Esophagus (tissue), 2 donors: ENCODE results near the gene KCNJ12. TPM values are rescaled to one million over a fixed set of nuclear protein-coding genes. Genes with fewer than 3 reads are reported as not detected.
"Not testable (repeated sequence)": the region's sequence is repeated elsewhere in the genome, so short reads cannot be mapped to it uniquely, and the experiment has no call there.

Source experiments
- H3K27ac ChIP-seq, 2 donors: one replicate each; pipeline ENCODE4 v1.5.1; 2013; ENCODE audit warnings: low read depth in 2 of 2, mild to moderate bottlenecking in 2 of 2, inconsistent platforms in 1 of 2, low read length in 1 of 2, moderate library complexity in 1 of 2
- H3K27me3 ChIP-seq, 2 donors: one replicate each; pipeline ENCODE4 v1.6.1; 2013; ENCODE audit warnings: low read length in 2 of 2, control low read depth in 1 of 2, mild to moderate bottlenecking in 1 of 2; ENCODE audit not compliant: insufficient read depth in 2 of 2, control insufficient read depth in 1 of 2
- H3K36me3 ChIP-seq, 2 donors: one replicate each; pipeline ENCODE4 v1.6.1; 2013; ENCODE audit warnings: low read length in 1 of 2; ENCODE audit not compliant: control insufficient read depth in 2 of 2, insufficient read depth in 2 of 2
- H3K4me1 ChIP-seq, 2 donors: one replicate each; pipeline ENCODE4 v1.6.1; 2013; ENCODE audit warnings: low read length in 1 of 2; ENCODE audit not compliant: control insufficient read depth in 2 of 2, insufficient read depth in 2 of 2
- H3K4me3 ChIP-seq, 2 donors: one replicate each; pipeline ENCODE4 v1.5.1; 2013; ENCODE audit warnings: low read length in 2 of 2, mild to moderate bottlenecking in 2 of 2, low read depth in 1 of 2, moderate library complexity in 1 of 2
- H3K9me3 ChIP-seq, 2 donors: one replicate each; pipeline ENCODE4 v1.6.1; 2013; ENCODE audit warnings: mild to moderate bottlenecking in 2 of 2, low read depth in 1 of 2, low read length in 1 of 2, moderate library complexity in 1 of 2; ENCODE audit not compliant: control insufficient read depth in 2 of 2, insufficient read depth in 1 of 2
- WGBS, 2 donors: extraction: QIAGEN DNeasy Blood & Tissue Kit; methylation state at CpG; one replicate each; pipeline ENCODE4 v1.1.7; 2013; 5-methylcytosine and 5-hydroxymethylcytosine counted together
- polyA plus RNA-seq, 2 donors: library from polyadenylated mRNA; stranded (reverse); fragments of 200-250 nt; gene quantifications; one replicate each; pipeline ENCODE4 v1.2.3, GENCODE V29; 2013
- donor health status: healthy with polysubstance abuse.
- donor health status: Bipolar disorder and iron deficiency.

The KCNJ12 gene
- polyA plus RNA-seq, 2 donors = 0.06 to 0.09 TPM

DNA sequence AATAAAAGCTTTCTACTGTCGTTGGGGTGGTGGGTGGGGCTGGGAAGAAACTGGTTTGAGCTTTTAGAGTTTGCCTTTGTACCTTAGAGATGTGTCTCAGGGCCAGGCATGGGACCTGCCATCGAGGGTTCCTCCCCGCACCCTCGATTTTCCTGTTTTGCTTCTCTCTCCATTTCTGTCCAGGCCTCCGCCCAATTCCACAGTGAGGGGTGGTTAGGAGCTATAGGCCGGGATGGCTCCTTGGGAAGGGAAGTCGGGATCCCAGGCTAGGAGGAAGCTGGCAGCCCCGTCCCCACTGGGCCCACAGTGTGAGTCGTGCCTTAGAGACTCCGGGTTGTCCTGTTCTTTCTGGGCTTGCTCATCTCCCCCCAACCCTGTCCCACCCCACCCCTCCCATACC is 41.2 kb downstream of the KCNJ12 start:
- H3K36me3 ChIP-seq, H3K4me3 ChIP-seq, H3K9me3 ChIP-seq, H3K4me1 ChIP-seq, H3K27me3 ChIP-seq, H3K27ac ChIP-seq: not testable (repeated sequence)
- 73 to 75% methylated on average over 10 of the region's 10 CpGs for WGBS, 2 donors

DNA sequence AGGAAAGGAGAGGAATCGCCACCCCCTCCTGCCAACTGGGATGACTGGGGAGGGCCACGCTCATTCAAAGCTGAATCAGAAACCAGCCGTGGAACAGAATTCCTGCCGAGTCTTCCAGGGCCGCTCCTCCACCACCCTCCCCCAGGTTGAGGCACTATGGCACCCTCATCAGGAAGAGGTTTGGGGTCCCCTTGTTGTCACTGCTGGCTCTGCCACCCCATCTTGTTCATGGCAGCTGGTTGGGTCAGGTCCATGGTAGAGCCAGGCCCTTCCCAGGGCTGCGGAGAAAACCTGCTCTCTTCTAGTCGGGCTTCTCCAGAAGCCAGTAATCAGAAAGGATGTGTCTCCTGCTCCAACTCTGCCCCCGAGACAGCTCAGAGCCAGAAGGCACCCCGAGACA is 41.8 kb downstream of the KCNJ12 start:
- no peaks in the 10 kb centered on the region for H3K27me3 ChIP-seq
- no peak overlapping the region for H3K4me3 ChIP-seq
- H3K9me3 ChIP-seq = no peaks in the 10 kb centered on the region
- no peaks in the 10 kb centered on the region for H3K4me1 ChIP-seq
- H3K36me3 ChIP-seq = no peaks in the 10 kb centered on the region
- H3K27ac ChIP-seq = no peak overlapping the region
- WGBS, 2 donors = 91 to 98% methylated on average over 9 of the region's 9 CpGs

DNA sequence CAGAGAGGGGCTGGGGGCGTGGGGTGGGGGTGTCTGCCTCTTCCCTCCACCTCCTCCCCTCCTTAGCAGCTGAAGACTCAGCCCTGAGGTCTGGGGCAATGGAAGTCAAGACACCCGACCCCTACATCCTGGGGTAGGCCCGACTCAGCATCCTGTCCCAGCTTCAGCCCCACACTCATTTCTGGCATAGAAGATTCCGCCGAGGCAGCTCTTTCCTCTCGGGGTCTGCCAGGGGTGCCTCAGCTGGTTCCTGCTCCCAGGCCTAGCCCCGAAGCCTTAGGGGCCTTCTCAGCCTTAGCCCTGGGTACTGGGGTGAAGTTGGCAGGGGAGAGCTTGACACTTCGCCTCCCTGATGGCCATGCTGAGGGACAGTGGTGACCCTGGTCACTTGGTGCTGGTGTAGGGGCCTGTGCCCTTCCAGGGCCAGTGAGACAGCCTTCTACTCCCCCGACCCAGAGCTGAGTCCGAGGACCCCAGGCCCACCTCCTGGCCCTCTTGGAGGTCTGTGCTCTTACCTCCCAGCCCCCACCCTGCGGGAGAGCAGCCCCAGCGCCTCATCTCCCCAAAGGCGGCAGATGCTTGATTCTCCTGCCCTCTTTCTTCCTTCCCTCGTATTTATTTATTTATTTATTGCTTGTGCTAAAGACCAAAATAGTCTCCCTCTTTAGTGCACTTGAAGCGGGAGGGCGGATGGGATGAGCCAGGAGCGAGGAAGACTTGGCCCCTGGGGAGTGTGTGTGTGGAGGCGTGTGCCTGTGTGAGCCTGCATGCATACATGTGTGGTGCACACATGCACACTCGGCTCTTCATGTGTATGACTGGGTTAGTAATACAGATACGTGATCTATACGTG is 42.5 kb downstream of the KCNJ12 start:
- H3K27ac ChIP-seq = no peak overlapping the region
- H3K27me3 ChIP-seq = no peaks in the 10 kb centered on the region
- H3K4me1 ChIP-seq = no peaks in the 10 kb centered on the region
- H3K9me3 ChIP-seq = no peaks in the 10 kb centered on the region
- no peak overlapping the region for H3K4me3 ChIP-seq
- 74 to 80% methylated on average over 15 to 21 of the region's 21 CpGs for WGBS, 2 donors
- H3K36me3 ChIP-seq = no peaks in the 10 kb centered on the region

DNA sequence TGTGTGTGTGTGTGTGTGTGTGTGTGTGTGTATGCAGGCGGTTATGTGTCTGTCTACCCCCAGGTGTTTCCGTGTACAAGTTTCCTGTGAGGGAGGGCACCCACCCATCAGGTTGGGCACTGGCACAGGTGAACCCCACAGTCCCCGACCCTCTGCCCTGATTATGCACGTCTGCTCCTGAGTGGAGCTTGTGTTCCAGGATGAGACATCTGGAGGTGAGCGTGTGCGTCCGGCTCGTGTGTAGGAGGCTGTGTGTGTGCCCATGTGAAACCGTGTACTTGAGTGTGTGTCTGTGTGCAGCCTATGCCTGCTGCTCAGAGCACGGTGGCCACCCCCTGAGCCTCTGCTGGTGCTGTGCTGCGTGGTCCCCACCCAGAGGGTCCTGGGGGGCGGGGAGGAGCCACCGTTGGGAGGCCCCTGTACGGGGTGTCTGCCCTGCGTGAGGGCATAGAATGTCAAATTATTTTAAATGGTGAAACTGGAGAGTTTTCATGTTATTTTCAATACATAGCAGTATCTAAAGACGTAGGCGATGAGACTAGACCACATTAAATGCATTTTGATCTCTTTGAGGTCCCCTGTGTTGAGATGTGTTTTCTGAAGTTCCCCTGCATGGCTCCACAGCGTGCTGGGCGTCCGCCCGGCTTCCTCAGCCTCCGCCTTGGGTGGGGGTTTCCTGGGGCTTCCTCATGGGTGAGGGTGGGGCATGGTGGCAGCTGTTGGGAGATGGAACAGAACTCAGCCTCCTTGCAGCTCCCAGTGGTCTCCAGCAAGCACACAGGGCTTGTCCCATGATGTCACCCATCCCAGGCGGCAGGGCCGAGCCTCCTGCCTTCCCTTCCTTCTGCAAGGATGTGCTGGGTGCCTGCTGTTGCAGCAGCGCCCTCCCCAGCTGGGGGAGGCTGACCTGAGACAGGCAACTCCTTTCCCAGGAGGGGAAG is 43.4 kb downstream of the KCNJ12 start:
- no peaks in the 10 kb centered on the region for H3K36me3 ChIP-seq
- H3K27me3 ChIP-seq = no peaks in the 10 kb centered on the region
- H3K4me1 ChIP-seq = no peaks in the 10 kb centered on the region
- 71 to 74% methylated on average over 25 of the region's 25 CpGs for WGBS, 2 donors
- no peak overlapping the region for H3K4me3 ChIP-seq
- no peak overlapping the region for H3K27ac ChIP-seq
- H3K9me3 ChIP-seq = no peaks in the 10 kb centered on the region

DNA sequence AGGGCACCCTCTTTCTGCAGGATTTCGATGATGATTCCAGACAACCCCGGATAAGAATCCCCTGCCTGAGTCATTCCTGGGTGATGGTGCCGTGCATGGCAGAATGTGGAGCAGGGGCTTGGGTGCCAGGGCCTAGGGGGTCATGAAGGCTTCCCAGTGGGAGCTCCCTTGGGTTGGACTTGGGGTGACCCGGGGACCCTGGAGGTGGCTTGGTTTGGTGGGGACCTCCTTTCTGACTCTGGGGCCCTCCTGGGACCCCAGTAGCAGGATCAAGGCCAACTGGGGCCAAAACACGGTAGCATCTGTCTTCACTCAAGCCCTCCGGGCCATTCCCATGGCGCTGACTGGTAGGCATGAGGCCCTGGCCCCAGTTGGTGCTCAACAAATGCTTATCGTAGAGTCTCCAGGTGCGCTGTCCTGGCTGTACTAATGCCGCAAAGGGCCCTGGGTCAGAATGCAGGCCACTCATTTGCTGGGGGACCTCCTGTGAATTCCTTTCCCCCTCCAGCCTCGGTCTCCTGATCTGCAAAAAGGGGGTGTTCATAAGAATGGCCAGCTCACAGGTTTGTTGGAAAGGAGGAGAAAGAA is 44.4 kb downstream of the KCNJ12 start:
- not testable (repeated sequence) for H3K4me3 ChIP-seq, H3K9me3 ChIP-seq, H3K36me3 ChIP-seq, H3K4me1 ChIP-seq, H3K27ac ChIP-seq, H3K27me3 ChIP-seq
- WGBS, 2 donors = 77 to 80% methylated on average over 11 of the region's 11 CpGs

DNA sequence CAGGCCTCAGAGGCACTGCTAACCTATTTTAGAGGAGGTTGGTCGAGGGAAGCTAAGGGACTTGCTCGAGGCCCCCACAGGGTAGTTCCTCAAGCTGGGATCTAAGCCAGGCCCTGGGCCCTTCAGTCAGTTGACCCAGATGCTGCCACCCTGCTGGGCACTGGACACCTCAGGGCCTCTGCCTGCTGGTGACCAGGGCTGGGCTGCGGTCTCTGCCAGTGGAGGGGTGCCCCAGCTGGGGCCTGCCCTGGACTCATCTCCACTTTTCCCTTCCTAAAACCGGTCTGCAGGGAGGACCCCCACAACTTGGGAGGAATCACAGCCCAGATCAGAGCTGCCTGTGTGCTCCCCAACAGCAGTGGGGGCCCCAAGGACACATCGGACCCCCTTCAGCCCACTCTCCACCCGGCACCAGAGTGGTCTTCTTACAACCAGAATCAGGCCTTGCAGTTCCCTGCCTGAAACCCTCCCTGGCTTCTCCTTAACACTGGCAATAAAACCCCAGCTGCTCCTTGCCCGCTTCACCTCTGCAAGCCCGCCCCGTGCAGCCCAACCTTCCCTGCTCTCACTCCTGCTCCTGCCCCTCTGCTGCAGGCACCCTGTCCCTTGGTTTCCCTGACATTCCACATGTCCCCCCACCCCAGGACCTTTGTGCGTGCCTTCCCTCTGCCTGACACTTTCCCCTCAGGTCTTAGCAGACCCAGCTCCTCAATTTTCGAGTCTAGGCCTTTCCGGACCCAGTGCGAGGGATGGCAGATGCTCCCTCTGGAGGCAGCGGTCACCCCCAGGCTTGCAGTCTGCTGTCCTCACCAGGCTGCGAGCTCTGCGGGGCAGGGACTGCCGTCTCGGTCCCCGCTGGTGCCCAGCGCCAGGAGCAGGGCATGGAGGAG is 45.5 kb downstream of the KCNJ12 start:
- not testable (repeated sequence) for H3K27ac ChIP-seq, H3K4me1 ChIP-seq, H3K36me3 ChIP-seq, H3K4me3 ChIP-seq, H3K9me3 ChIP-seq, H3K27me3 ChIP-seq
- WGBS, 2 donors = 79 to 83% methylated on average over 20 of the region's 20 CpGs

DNA sequence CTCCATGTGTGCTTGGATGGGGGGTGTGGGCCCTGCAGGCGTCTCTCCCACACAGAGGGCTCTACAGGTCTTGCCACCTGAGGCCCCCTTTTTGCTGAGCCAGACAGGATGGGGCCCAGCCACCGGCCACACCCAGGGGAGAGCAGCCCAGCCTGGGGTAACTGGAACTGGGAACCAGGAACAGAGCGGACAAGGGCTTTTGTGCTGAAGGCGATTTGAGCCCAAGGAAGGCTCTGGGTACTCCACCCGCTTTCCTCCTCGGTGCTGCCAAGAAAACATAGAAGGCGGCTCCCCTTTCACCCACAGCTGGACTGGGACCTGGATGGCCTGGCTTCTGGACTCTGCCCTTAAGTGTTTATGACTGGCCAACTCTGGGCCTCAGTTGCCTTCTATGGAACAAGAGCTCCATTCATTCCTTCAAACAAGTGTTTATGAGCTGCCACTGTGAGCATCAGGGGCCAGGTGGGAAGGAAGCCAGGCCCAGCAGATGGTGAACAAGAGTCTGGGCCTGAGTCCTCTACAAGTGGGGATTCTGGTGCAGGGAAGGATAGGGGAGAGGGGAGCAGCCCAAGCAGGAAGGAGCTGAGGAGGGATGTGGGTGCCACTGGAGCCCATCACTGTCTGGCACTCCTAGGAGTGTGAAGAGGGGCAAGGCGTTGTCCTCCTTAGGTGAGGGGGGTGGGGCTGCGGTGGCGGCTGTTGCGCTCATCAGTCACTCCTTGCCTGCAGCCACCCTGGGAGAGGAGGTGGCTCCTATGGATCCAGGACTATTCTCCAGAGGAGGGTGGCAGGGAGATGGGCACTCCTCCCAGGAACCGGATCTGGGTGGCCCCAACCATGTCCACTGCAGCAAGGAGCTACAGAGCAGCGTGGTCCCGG is 46.4 kb downstream of the KCNJ12 start:
- H3K4me1 ChIP-seq, H3K36me3 ChIP-seq, H3K27ac ChIP-seq, H3K9me3 ChIP-seq, H3K4me3 ChIP-seq, H3K27me3 ChIP-seq: not testable (repeated sequence)
- 77 to 79% methylated on average over 11 to 12 of the region's 14 CpGs for WGBS, 2 donors

DNA sequence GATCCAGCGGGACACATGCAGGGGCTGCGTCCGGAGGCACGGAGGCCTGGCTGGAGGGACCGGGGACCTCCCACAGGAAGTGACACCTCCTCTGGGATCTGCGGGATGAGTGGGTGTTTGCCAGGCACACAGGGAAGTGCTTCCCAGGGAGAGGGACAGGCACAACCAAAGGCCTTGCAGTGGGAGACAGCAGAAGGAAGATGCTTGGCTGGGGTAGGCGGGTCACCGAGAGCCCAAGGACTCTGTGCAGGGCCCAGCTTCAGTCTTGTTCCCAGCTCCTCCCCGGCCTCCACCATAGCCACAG is 47.0 kb downstream of the KCNJ12 start:
- H3K27ac ChIP-seq = not testable (repeated sequence)
- WGBS, 2 donors = 79 to 81% methylated on average over 9 of the region's 9 CpGs

More for the DNA sequence above, 47.0 kb downstream of the KCNJ12 start:
- not testable (repeated sequence) for H3K4me3 ChIP-seq, H3K36me3 ChIP-seq, H3K27me3 ChIP-seq, H3K9me3 ChIP-seq, H3K4me1 ChIP-seq
